Epithelial cell of prostate (primary cell): ENCODE results near the gene USP40.

Source experiments
- DNase-seq: peaks from one replicate; pipeline ENCODE4 v3.0.0-alpha.2; 2011; ENCODE audit warnings: low read depth, low spot score
- H3K27ac ChIP-seq: fragments of 450-650 bp; 2 replicates; pipeline ENCODE4 v1.5.1; 2017; ENCODE audit warnings: mild to moderate bottlenecking

The USP40 gene

DNA sequence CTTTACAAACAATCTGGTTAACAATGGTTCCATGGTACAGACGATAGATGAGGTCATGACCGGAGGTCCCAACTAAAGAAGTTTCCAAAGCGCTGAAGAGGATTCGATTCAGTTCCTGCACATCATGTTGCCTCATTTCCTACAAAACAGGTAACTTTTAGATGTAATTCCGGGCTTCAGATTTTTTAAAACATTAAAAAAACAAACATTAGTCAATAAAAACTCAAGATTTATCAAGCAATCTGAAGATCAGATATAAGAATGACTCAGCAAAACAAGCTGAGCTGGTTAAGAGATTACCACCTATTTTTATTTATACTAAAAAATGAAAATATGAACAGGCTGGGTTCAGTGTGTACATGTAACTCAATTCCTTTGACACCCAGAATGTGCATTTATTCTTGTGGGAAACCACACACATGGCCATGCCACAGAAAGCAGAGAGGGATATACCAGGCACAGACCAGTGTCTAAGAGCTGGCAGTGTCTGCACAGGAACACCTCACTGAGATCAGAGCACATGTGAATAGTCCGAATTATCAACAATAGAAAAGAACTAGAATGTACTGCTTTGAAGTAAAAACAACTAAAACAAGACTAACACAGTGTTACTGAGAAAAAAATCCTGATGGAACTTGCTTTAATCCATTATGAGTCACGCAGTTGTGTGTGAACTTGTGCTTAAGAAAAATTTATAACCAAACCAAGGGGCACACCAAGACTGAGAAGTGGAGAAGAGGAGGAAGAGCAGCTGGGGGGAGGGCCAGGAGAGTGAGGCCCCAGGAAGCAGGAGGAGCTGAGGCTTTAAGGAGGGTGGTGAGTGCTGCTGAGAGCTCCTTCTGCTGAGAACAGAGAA is 9.5 kb downstream of the USP40 start:
- H3K27ac ChIP-seq, result peak overlapping the region; percentile 84
- peak; percentile 54 for DNase-seq

DNA sequence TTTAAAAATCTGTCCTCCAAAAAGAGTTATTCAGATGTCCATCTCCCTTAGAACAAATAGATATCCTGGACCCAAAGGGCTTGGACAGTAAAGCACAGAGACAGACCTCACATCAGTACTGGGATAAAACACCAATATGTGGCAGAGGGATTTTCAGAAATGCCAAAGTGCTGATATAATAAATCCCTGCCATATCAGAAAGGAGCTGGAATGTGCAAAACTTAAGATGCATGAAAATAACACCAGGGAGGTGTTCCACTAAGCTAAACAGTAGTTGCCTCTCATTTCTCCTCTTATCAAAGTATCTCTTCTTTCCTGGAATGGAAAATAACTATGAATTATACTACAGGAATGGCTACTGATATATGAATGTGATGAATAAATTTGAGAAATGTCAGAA is 13.2 kb downstream of the USP40 start:
- H3K27ac ChIP-seq, result no peak overlapping the region
- no peak for DNase-seq

- H3K27ac ChIP-seq, result no peak overlapping the region
- no peak for DNase-seq
Measured at GRCh38 chr2:233551491-233551890, 15.1 kb downstream of the USP40 start.

GRCh38 chr2:233546774-233547173 is 19.8 kb downstream of the USP40 start:
- no peak for DNase-seq
- no peak overlapping the region for H3K27ac ChIP-seq

DNA sequence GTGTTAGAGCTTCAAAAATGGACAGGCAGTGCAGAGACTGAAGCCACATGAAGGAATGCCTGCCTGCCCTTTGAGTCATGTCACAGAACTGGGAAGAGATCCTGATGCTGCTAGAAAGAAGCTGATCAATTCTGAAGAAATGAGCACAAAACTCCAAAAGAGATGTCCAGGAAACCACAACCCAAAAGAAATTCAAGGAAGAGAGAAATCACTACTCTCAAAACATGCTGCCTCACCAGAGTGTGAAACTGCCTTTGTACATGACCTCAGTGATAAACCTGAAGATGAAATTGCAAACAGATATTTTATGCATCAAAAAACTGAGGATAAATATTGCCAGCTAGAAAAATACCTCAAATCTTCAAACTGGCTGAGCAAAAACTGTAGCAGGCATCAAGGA is 20.5 kb downstream of the USP40 start:
- DNase-seq, result no peak
- H3K27ac ChIP-seq, result no peak overlapping the region

DNA sequence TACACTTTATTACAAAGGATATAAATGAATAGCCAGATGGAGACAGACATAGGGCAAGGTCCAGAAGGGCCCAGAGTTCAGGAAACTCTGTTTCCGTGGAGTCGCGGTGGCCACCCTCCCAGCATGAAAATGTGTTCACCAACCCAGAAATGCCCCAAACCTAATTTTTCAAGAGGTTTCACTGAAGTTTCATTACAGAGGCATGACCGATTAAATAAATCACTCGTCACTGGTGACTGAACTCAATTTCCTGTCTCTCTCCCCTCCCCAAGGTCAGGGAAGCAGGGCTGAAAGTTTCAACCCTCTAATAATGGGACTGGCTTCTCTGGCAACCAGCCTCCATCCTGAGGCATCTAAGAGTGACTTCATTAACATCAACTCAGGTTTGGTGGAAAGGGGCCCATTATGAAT is 22.4 kb downstream of the USP40 start:
- DNase-seq, result no peak
- no peak overlapping the region for H3K27ac ChIP-seq

DNA sequence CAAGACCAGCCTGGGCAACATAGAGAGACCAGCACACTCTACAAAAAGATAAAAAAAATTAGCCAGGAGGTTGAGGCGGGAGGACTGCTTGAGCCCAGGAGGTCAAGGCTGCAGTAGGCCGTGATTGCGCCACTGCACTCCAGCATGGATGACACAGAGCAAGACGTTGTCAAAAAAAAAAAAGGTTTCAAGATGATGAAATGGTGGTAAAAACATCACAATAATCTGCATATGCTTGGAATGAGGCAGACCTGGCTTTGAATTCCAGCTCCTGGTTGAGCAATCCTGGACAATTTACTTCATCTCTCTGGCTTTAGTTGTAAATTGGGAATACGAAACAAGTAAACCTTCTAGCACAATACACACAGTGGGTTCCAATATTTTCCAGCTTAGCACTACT is 24.1 kb downstream of the USP40 start:
- no peak for DNase-seq
- peak overlapping the region; percentile 16 for H3K27ac ChIP-seq

DNA sequence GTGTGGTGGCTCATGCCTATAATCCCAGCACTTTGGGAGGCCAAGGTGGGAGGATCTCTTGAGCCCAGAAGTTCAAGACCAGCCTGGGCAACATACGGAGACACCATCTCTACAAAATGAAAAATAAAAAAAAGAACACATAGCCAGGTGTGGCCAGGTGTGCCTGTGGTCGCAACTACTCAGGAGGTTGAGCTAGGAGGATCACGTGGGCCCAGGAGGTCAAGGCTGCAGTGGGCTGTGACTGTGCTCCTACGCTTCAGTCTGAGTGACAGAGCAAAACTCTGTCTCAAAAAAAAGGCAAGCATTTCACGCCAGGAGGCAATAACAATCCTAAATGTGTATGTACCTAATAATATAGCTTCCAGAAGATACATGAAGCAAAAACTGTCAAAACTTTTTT is 27.8 kb downstream of the USP40 start:
- no peak for DNase-seq

DNA sequence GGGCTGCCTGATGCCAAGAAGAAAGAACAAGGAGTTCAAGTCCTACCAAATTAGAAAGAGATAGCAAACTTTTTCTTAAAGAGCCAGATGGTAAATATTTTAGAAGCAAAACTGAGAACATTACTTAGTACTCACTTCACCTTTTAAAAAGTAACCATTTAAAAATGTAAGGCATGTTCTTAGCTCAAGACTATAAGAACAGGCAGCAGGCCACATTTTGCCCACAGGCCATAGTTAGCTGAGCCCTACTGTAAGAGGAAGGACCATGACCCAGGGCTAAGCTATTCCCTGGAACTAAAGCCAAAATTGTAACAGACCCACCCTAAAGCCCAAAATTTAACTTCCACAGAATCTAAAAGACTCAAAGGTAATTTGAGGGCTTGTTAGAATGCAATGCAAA is 31.3 kb downstream of the USP40 start:
- H3K27ac ChIP-seq, result no peak overlapping the region

More for the DNA sequence above, 27.8 kb downstream of the USP40 start:
- H3K27ac ChIP-seq, result no peak overlapping the region

GRCh38 chr2:233532971-233533370 is 33.6 kb downstream of the USP40 start:
- no peak overlapping the region for H3K27ac ChIP-seq
- DNase-seq, result no peak

More for the DNA sequence above, 31.3 kb downstream of the USP40 start:
- no peak for DNase-seq

GRCh38 chr2:233531955-233532354 is 34.6 kb downstream of the USP40 start:
- no peak for DNase-seq
- H3K27ac ChIP-seq, result no peak overlapping the region

GRCh38 chr2:233530381-233530780 is 36.2 kb downstream of the USP40 start:
- no peak for DNase-seq
- H3K27ac ChIP-seq, result no peak overlapping the region

- no peak overlapping the region for H3K27ac ChIP-seq
- no peak for DNase-seq
Measured at GRCh38 chr2:233528182-233528581, 38.4 kb downstream of the USP40 start.

DNA sequence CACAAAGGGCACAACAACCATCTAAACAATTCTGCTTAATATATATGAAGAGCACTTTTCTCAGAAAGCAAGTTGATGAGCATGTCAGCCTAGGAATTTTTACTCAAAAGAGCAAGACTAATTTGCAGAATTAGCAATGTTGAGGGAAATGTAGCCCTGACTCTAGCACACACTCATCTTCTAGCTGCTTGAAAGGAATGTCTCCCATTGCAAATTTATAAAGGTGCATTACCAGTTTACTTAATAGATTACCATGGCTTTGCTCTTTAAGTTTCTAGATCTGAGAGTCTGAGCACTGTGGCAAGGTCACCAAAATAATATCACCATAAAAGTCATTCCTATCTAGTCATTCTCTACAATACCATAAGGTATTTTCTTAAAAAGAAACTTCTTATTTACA is 40.8 kb downstream of the USP40 start:
- no peak for DNase-seq
- no peak overlapping the region for H3K27ac ChIP-seq

GRCh38 chr2:233519787-233520611 is 46.6 kb downstream of the USP40 start:
- DNase-seq, result no peak
- no peak overlapping the region for H3K27ac ChIP-seq

DNA sequence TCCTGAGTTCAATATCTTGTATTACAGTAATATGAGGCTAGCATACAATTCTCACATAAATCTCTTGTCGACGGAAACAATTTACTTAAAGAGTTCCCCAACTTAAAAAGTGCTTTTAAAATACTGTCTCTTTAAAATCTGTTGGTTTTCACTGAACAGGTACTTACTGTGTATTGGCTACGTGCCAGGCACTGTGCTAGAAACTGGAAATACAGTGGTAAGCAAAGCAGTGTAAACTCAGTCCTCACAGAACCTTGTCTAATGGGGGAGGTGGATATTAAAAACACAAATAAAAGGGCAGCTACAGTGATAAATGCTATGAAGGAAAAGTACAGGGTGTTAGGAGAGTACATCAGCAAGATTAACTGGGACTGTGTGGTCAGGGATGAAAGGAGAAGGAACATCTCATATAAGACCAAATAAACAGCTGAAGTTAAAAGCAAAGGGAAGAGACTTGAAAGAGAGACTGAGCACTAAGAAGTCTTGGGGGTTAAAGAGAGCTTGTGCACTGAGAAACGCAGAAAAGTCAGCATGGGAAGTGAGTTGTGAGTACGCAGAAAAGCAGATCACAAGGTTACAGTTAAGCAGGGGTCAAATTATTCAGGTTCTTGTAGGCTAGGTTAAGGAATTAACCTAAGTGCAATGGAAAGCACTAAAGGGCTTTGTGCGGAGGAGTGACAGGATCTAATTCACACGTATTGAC is 52.5 kb downstream of the USP40 start:
- DNase-seq, result no peak
- H3K27ac ChIP-seq, result no peak overlapping the region

DNA sequence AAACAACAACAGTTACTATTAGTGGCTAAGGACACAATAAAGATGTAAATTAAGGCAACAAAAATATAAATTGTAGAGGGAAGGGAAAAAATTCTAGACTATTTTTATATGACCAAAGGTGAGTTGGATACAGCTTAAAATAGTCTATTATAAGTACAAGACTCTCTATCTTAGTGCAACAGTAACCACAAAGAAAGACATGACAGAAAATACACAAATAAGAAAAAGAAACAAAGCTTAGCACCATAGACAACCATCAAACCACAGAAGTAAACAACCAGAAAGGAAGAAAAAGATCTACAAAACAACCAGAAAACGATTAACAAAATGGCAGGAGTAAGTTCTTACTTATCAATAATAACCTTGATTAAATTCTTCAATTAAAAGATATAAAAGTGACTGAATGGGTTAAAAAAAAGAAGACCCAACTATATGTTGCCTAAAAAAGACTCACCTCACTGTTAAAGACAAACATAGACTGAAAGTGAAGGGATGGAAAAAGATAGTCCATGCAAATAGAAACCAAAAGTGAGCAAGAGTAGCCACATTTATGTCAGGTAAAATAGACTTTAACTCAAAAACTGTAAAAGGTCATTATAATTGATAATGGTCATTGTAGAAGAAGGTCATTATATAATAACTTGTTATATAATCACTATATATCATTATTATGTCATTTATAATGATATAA is 62.5 kb downstream of the USP40 start:
- no peak for DNase-seq
- H3K27ac ChIP-seq, result no peak overlapping the region

DNA sequence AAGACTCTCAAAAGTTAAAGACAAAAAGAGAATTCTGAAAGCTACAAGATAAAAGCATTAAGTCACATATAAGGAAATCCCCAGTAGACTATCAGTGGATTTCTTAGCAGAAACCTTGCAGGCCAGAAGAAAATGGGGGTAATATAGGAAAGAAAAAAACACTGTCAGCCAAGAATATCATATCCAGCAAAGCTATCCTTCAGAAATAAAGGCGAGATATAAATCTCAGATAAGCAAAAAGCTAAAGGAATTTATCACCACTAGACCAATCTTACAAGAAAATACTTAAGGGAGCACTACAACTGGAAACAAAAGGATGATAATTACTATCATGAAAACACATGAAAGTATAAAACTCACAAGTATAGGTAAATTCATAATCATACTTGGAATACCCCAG is 63.1 kb downstream of the USP40 start:
- no peak for DNase-seq
- H3K27ac ChIP-seq, result no peak overlapping the region

DNA sequence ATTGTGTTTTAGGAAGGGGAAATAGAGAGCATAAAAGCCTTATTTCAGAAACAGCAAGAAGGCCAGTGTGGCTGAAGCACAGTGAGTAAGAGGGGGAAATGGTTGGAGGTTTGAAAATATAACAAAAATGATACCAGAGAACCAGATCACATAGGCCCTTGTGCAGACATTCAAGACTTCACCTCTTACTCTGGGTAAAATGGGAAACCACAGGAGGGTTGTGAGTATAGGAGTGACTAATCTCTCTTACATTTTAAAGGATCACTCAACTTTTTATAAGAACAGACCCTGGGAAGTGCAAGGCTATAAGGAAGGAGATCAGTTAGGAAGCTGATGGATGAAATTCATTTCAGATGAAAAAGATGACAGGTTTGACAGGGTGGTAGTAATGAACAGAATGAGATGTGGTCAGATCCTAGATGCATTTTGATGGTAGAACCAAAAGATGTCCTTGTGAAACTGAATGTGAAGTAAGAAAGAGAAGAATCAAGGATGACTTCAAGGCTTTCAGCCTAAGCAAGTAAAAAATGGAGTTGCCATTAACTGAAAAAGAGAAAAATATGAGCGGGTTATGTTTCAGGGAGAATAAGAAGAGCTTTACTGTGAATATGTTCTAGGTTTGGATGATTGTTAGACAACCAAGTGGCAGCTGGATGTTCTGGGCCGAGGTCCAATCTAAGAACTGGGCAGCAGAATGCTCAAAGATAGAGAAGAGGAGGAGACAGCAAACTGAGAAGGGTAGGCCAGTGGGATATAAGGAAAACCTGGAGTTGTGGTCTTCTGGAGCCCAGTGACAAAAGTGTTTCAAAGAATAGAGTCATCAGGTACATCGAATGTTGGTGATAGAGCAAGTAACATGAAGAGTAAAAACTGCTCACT is 65.1 kb downstream of the USP40 start:
- no peak overlapping the region for H3K27ac ChIP-seq
- DNase-seq, result no peak
